HCT116 (cell line): ENCODE measurements around the gene ATAD1. TPM values are rescaled to one million over a fixed set of nuclear protein-coding genes. Genes with fewer than 3 reads are reported as not detected.

Experiments
- ATAC-seq: fragments of 200-7000 bp; cut with Tn5 transposase; 2 replicates; pipeline ENCODE4 v1.9.1; 2020; ENCODE audit warnings: mild to moderate bottlenecking, moderate library complexity
- BruUV-seq: library from RNA; stranded (reverse); fragments of 400-500 nt; replicated peaks from 2 replicates; lab custom pipeline; 2021; lab: Mats Ljungman, UMichigan
- CTCF ChIA-PET: fragments of 300-600 bp; sonication (Branson Sonifier 250); formaldehyde crosslinking; loops from one replicate; lab custom pipeline; 2021; ENCODE audit warnings: antibody characterized with exemption; lab: Charles Lee
- POLR2A ChIA-PET: fragments of 300-600, 350-600 bp; sonication (Branson Sonifier 250); formaldehyde crosslinking; loops from one replicate; lab custom pipeline; 2021; ENCODE audit warnings: antibody characterized with exemption; lab: Charles Lee
- RAD21 ChIA-PET, 2 experiments: fragments of 300-600 bp; sonication (Branson Sonifier 250); formaldehyde crosslinking; loops; one replicate each; lab custom pipeline; 2023; ENCODE audit warnings: low total read pairs in 2 of 2; ENCODE audit not compliant: uncharacterized antibody in 2 of 2, unreplicated experiment in 2 of 2, low non-redundant PET in 1 of 2; lab: Charles Lee
- DNase-seq: peaks from one replicate; pipeline ENCODE4 v3.0.0-alpha.2; 2010; ENCODE audit warnings: low read depth, low spot score
- H2AFZ ChIP-seq: fragments of 200-600 bp; shearing (Covaris generic), sonication (generic); 2 replicates; pipeline ENCODE4 v1.6.1; 2017; ENCODE audit warnings: low read depth, mixed run types, mixed read lengths, antibody characterized with exemption, low read length; ENCODE audit not compliant: poor library complexity, severe bottlenecking
- H3K27ac ChIP-seq: 2 replicates; pipeline ENCODE4 v1.5.1; 2012; ENCODE audit warnings: low read depth, low read length
- H3K27me3 ChIP-seq: fragments of 200-600 bp; sonication (generic); 2 replicates; pipeline ENCODE4 v1.6.1; 2016; ENCODE audit warnings: mixed run types, low read length, mixed read lengths; ENCODE audit not compliant: insufficient read depth
- H3K36me3 ChIP-seq, 2 experiments: fragments of 200-500 bp in 1 of 2; fragments of 200-600 bp in 1 of 2; sonication (Bioruptor generic) in 1 of 2; sonication (generic) in 1 of 2; 2 replicates each; pipeline versions ENCODE4 v1.5.1 to v1.6.1; 2014 to 2016; ENCODE audit warnings: low read length in 2 of 2, inconsistent platforms in 1 of 2, mixed read lengths in 1 of 2, mixed run types in 1 of 2; ENCODE audit not compliant: insufficient read depth in 2 of 2, control insufficient read depth in 1 of 2
- H3K4me1 ChIP-seq, 2 experiments: fragments of 200-600 bp in 1 of 2; sonication (generic) in 1 of 2; 2 replicates each; pipeline versions ENCODE4 v1.5.1 to v1.6.1; 2012 to 2017; ENCODE audit warnings: low read length in 2 of 2, inconsistent platforms in 1 of 2, mild to moderate bottlenecking in 1 of 2, mixed read lengths in 1 of 2, mixed run types in 1 of 2, moderate library complexity in 1 of 2; ENCODE audit not compliant: insufficient read depth in 2 of 2, control insufficient read depth in 1 of 2
- H3K4me2 ChIP-seq: fragments of 200-600 bp; sonication (generic); 2 replicates; pipeline ENCODE4 v1.6.1; 2017; ENCODE audit warnings: mixed run types, low read length, mixed read lengths
- H3K4me3 ChIP-seq, 2 experiments: fragments of 200-600 bp in 1 of 2; sonication (generic) in 1 of 2; replicated peaks in 1 of 2; 2 replicates each; pipeline ENCODE4 v1.5.1; 2011 to 2016; ENCODE audit warnings: low read length in 2 of 2, control low read depth in 1 of 2, low read depth in 1 of 2, mild to moderate bottlenecking in 1 of 2, mixed read lengths in 1 of 2, mixed run types in 1 of 2
- H3K79me2 ChIP-seq: fragments of 200-600 bp; sonication (generic); 2 replicates; pipeline ENCODE4 v1.6.1; 2017; ENCODE audit warnings: mild to moderate bottlenecking, mixed run types, low read length, moderate library complexity, mixed read lengths; ENCODE audit not compliant: insufficient read depth
- H3K9ac ChIP-seq: fragments of 200-600 bp; sonication (generic); 2 replicates; pipeline ENCODE4 v1.6.1; 2016; ENCODE audit warnings: low read length, mixed read lengths
- H3K9me2 ChIP-seq: fragments of 200-600 bp; sonication (generic), shearing (Covaris generic); 2 replicates; pipeline ENCODE4 v1.6.1; 2017; ENCODE audit warnings: mixed run types, mild to moderate bottlenecking, moderate library complexity; ENCODE audit not compliant: insufficient read depth
- H3K9me3 ChIP-seq, 2 experiments: fragments of 200-500 bp in 1 of 2; fragments of 200-600 bp in 1 of 2; sonication (Bioruptor generic) in 1 of 2; sonication (generic) in 1 of 2; 2 replicates each; pipeline ENCODE4 v1.6.1; 2014 to 2017; ENCODE audit warnings: low read length in 2 of 2, mixed read lengths in 2 of 2, inconsistent platforms in 1 of 2, low read depth in 1 of 2, mild to moderate bottlenecking in 1 of 2, mixed run types in 1 of 2, moderate library complexity in 1 of 2; ENCODE audit not compliant: control insufficient read depth in 1 of 2, insufficient read depth in 1 of 2
- H4K20me1 ChIP-seq: fragments of 200-600 bp; sonication (generic), shearing (Covaris generic); 2 replicates; pipeline ENCODE4 v1.6.1; 2017; ENCODE audit warnings: mixed run types, mild to moderate bottlenecking, moderate library complexity; ENCODE audit not compliant: insufficient read depth
- CEBPB ChIP-seq: IDR thresholded peaks from 2 replicates; pipeline ENCODE4 v1.6.1; 2012; ENCODE audit warnings: low read depth
- ELF1 ChIP-seq: IDR thresholded peaks from 2 replicates; pipeline ENCODE4 v1.6.1; 2012; ENCODE audit warnings: low read depth, borderline replicate concordance
- EZH2 ChIP-seq: fragments of 200-600 bp; sonication (generic); IDR thresholded peaks from 2 replicates; pipeline ENCODE4 v1.6.1; 2017; ENCODE audit warnings: antibody characterized with exemption, mixed run types
- EZH2phosphoT487 ChIP-seq: fragments of 200-600 bp; IDR thresholded peaks from 2 replicates; pipeline ENCODE4 v1.6.1; 2018; ENCODE audit warnings: antibody characterized with exemption, borderline replicate concordance
- FOSL1 ChIP-seq: IDR thresholded peaks from 2 replicates; pipeline ENCODE4 v1.6.1; 2012; ENCODE audit warnings: low read depth
- JUND ChIP-seq: IDR thresholded peaks from 2 replicates; pipeline ENCODE4 v1.6.1; 2012
- POLR2A ChIP-seq: IDR thresholded peaks from 2 replicates; pipeline ENCODE4 v1.7.0; 2011; ENCODE audit warnings: borderline replicate concordance; ENCODE audit not compliant: insufficient read depth, insufficient read length; ENCODE audit errors: extremely low read depth
- POLR2AphosphoS5 ChIP-seq: IDR thresholded peaks from 2 replicates; pipeline ENCODE4 v1.6.1; 2011; ENCODE audit warnings: mild to moderate bottlenecking, low read depth, low read length, moderate library complexity
- RAD21 ChIP-seq: IDR thresholded peaks from 2 replicates; pipeline ENCODE4 v1.6.1; 2012; ENCODE audit warnings: low read depth, mild to moderate bottlenecking
- SIN3A ChIP-seq: IDR thresholded peaks from 2 replicates; pipeline ENCODE4 v1.6.1; 2012; ENCODE audit warnings: low read depth
- SP1 ChIP-seq: IDR thresholded peaks from 2 replicates; pipeline ENCODE4 v1.6.1; 2012; ENCODE audit warnings: low read depth
- SRF ChIP-seq: IDR thresholded peaks from 2 replicates; pipeline ENCODE4 v1.6.1; 2012; ENCODE audit warnings: low read depth
- TCF7L2 ChIP-seq: IDR thresholded peaks from 2 replicates; pipeline ENCODE4 v1.7.0; 2011; ENCODE audit warnings: borderline replicate concordance, inconsistent platforms; ENCODE audit not compliant: insufficient read depth, insufficient read length; ENCODE audit errors: extremely low read depth
- YY1 ChIP-seq: IDR thresholded peaks from 2 replicates; pipeline ENCODE4 v1.6.1; 2011; ENCODE audit warnings: low read length, low read depth, moderate library complexity, mild to moderate bottlenecking; ENCODE audit not compliant: insufficient replicate concordance; ENCODE audit errors: extremely low read depth
- ZFX ChIP-seq: fragments of 450-650 bp; IDR thresholded peaks from 2 replicates; pipeline ENCODE4 v1.6.1; 2017
- ZNF274 ChIP-seq: fragments of 200-500 bp; sonication (Bioruptor generic); IDR thresholded peaks from 2 replicates; pipeline ENCODE4 v1.6.1; 2014; ENCODE audit warnings: mild to moderate bottlenecking, low read depth, low read length, inconsistent platforms
- intact Hi-C: fragments of 100-400 bp; cut with micrococcal nuclease; formaldehyde crosslinking; loops from 2 replicates; pipeline ENCODE4 v1.10.0; 2022
- total RNA-seq: library from RNA; stranded (reverse); gene quantifications from one replicate; pipeline ENCODE4 v1.2.1, GENCODE V29; 2021; ENCODE audit not compliant: unreplicated experiment
- TF ChIP-seq, protein P1 (sequence below): IDR thresholded peaks from 2 replicates; pipeline ENCODE4 v1.6.1; 2012
- TF ChIP-seq, protein P2 (sequence below), 3 experiments: fragments of 200-600 bp in 1 of 3; sonication (generic) in 1 of 3; IDR thresholded peaks in 2 of 3; conservative IDR thresholded peaks in 1 of 3; 2 replicates each; pipeline ENCODE4 v1.5.1; 2012 to 2017; ENCODE audit warnings: low read depth in 2 of 3, low read length in 2 of 3, antibody characterized with exemption in 1 of 3, borderline replicate concordance in 1 of 3, control low read depth in 1 of 3, mild to moderate bottlenecking in 1 of 3, mixed read lengths in 1 of 3, mixed run types in 1 of 3, moderate library complexity in 1 of 3; ENCODE audit not compliant: insufficient read depth in 1 of 3

ATAD1 gene
- total RNA-seq, 1 experiment from 2014 or later: 66.4 TPM

DNA sequence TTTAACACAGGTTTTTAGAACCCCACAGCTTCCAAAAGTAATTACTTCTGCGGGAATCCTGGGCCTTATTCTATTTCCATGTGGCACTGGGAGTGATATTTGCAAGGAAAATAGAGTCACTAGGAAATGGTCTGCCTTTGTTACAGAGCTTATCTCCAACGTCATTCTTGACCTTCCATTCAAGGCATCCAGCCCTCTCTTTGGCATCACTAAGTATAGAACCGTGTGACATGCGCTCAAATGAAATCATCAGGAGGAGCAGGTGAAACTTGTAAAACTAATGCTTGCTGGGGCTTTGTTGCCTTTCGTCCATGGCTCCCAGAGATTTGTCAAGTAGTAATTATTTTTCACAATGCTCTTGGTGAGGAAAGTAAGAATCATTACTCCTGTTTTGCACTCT, 84.9 kb downstream of the ATAD1 start:
- RAD21 ChIA-PET: interaction anchor here in 1 of 2 experiments (1.9 kb wide), 1 partner anchor 199 kb away, joined by 6 read pairs; no protein-coding TSS in a partner anchor
- no peak overlapping the region for H3K4me2 ChIP-seq
- no TSS peak for BruUV-seq
- POLR2A ChIA-PET: no interaction called here
- no peaks in the 10 kb centered on the region for H3K79me2 ChIP-seq
- no peaks in the 10 kb centered on the region for H3K9me3 ChIP-seq
- H3K4me3 ChIP-seq: no peak overlapping the region
- intact Hi-C loops: no loop called here
- H2AFZ ChIP-seq: no peak overlapping the region
- no peaks in the 10 kb centered on the region for H3K36me3 ChIP-seq
- no peak overlapping the region for H3K27ac ChIP-seq
- TF ChIP-seq SIN3A: no peak
- TF ChIP-seq CEBPB: no peak
- TF ChIP-seq, protein P1, sequence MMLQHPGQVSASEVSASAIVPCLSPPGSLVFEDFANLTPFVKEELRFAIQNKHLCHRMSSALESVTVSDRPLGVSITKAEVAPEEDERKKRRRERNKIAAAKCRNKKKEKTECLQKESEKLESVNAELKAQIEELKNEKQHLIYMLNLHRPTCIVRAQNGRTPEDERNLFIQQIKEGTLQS: no peak
- no peak for TF ChIP-seq ELF1
- no peak for TF ChIP-seq EZH2phosphoT487
- no peak for TF ChIP-seq RAD21
- no peak for TF ChIP-seq POLR2AphosphoS5
- no peak for TF ChIP-seq FOSL1
- no peak for TF ChIP-seq SP1
- no peak for TF ChIP-seq ZFX
- TF ChIP-seq SRF: no peak
- no peak for TF ChIP-seq TCF7L2
- TF ChIP-seq POLR2A: no peak
- no peak for TF ChIP-seq JUND
- TF ChIP-seq ZNF274: no peak
- TF ChIP-seq, protein P2, sequence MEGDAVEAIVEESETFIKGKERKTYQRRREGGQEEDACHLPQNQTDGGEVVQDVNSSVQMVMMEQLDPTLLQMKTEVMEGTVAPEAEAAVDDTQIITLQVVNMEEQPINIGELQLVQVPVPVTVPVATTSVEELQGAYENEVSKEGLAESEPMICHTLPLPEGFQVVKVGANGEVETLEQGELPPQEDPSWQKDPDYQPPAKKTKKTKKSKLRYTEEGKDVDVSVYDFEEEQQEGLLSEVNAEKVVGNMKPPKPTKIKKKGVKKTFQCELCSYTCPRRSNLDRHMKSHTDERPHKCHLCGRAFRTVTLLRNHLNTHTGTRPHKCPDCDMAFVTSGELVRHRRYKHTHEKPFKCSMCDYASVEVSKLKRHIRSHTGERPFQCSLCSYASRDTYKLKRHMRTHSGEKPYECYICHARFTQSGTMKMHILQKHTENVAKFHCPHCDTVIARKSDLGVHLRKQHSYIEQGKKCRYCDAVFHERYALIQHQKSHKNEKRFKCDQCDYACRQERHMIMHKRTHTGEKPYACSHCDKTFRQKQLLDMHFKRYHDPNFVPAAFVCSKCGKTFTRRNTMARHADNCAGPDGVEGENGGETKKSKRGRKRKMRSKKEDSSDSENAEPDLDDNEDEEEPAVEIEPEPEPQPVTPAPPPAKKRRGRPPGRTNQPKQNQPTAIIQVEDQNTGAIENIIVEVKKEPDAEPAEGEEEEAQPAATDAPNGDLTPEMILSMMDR (IDR thresholded peaks at IDR 0.05 in 2 of 3, conservative IDR thresholded peaks at IDR 0.05 in 1 of 3; ENCODE audit: borderline replicate concordance in 1 of 3, insufficient read depth in 1 of 3, low read depth in 2 of 3, low read length in 2 of 3): no peak
- TF ChIP-seq EZH2: no peak
- no peak for TF ChIP-seq YY1
- H3K9ac ChIP-seq: no peak overlapping the region
- DNase-seq (no peak), ATAC-seq (no peak)
- H4K20me1 ChIP-seq: no peaks in the 10 kb centered on the region
- CTCF ChIA-PET: interaction anchor here (1.9 kb wide), 1 partner anchor 18 kb away, joined by 5 read pairs; no protein-coding TSS in a partner anchor
- H3K9me2 ChIP-seq: no peaks in the 10 kb centered on the region
- H3K27me3 ChIP-seq: no peaks in the 10 kb centered on the region
- H3K4me1 ChIP-seq: peaks cover 6% of the 10 kb centered on the region in 2 experiments
